ENCODE data around the gene DAAM2.

DNA sequence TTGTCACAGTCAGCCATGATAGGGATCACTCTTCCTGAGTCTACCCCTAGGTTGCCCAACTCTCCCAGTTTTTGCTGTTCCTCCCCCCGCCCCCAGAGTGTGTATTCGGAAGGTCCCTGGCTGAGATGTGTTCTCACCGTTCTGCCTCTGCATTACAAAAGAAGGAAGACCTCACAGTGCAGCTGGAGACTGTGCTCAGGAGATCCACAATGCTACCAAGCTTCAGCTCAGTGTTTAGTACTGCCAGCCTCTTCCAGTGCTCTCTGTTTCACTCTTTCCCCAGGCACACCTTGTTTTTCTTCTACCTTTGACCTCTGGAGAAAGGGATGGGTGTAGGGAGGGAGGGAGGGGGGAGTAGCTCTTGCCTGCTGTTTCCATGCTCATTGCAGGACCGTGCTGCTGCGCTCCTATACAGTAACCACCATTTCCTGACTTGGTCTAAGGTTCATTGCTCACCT, 155.5 kb downstream of the DAAM2 start:
- TF ChIP-seq ZNF274 (IDR thresholded peaks at IDR 0.05; ENCODE audit: low read depth, low read length) (no peak), YY1 (IDR thresholded peaks at IDR 0.05; ENCODE audit: insufficient read depth, insufficient read length) (no peak), SUZ12 (IDR thresholded peaks at IDR 0.05; ENCODE audit: extremely low read depth, insufficient read depth, insufficient read length) (no peak)

Measured in NT2/D1 (cell line).